ENCODE results near the gene SLC20A1. TPM values are rescaled to one million over a fixed set of nuclear protein-coding genes. Genes with fewer than 3 reads are reported as not detected.

The SLC20A1 gene
- total and polyA plus RNA-seq, 11 donors = 5.6 to 51.7 (median 12.0) TPM

DNA sequence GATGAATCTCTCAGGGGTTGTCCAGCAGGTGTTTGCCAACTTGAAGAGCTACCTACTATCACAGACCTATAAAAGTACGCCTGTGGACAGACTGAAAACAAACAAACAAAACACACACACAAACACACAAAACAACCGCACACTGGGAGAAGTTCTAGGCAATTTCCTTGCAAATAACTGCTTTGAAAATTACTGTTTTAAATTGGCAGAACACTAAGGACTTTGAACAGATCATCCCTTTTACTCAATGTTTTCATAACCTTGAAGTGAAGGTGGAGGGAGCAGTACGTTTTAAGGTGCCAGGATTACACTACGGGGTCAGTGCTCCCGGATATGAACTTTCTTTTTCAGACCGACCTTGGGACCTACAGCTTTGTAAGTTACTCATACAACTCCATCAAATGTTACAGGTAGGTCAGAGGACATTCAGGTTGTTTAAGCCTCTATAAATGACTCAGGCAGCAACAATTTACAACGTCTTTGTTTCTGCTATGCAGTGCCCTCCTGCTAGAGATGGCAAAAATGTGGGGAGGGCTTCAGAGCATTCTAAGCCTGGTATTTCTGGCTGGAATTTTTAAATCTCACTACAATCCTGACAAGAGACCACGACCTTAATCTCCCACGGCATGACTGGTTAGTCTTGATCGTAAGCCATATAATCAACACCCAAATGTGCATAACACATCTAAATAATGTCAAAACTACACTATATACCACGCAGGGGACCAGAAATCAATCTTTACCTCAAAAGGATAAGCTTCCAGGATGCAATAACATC is 1.4 kb upstream of the SLC20A1 start:
- TF ChIP-seq POLR2A (IDR thresholded peaks at IDR 0.05) = no peak
- TF ChIP-seq, protein P1, sequence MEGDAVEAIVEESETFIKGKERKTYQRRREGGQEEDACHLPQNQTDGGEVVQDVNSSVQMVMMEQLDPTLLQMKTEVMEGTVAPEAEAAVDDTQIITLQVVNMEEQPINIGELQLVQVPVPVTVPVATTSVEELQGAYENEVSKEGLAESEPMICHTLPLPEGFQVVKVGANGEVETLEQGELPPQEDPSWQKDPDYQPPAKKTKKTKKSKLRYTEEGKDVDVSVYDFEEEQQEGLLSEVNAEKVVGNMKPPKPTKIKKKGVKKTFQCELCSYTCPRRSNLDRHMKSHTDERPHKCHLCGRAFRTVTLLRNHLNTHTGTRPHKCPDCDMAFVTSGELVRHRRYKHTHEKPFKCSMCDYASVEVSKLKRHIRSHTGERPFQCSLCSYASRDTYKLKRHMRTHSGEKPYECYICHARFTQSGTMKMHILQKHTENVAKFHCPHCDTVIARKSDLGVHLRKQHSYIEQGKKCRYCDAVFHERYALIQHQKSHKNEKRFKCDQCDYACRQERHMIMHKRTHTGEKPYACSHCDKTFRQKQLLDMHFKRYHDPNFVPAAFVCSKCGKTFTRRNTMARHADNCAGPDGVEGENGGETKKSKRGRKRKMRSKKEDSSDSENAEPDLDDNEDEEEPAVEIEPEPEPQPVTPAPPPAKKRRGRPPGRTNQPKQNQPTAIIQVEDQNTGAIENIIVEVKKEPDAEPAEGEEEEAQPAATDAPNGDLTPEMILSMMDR (IDR thresholded peaks at IDR 0.05) = no peak
- Histone ChIP-seq H3K27ac (peak overlapping the region; percentile 86 to 99 (median 98)), H3K9me3 (no peaks in the 10 kb centered on the region), H3K27me3 (no peaks in the 10 kb centered on the region), H3K36me3 (peaks cover 0 to 28% (median 19%) of the 10 kb centered on the region in 9 donors), H3K4me1 (peaks cover 2 to 76% (median 32%) of the 10 kb centered on the region in 12 donors), H3K4me3 (peak overlapping the region; percentile 73 to 98 (median 86))
- ATAC-seq = no peak
- DNase-seq = no peak
- intact Hi-C loops (cut with DNase I) = loop anchor here in 2 of 10 donors (2.0 kb wide), 1 partner anchor 18 kb away; no protein-coding TSS in a partner anchor
- 40 to 47% (median 41%) methylated on average over 11 of the region's 11 CpGs for WGBS, 4 donors

DNA sequence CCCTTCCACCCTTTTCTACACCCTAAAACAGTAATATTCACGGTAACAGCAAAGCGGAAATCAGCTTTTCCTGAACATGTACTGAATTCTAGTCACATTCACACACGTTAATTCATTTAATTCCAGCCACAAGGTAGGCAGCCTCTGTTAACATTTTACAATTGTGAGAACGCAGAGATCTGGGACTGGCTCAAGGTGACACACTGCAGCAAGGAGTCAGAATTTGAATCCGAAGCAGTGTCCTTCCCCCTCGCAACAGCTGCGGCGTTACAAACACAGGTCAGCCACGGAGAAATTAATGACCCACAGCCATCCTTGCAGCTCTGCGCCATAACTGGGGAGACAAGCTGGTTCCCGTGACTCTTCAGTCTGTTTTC is 818 bp upstream of the SLC20A1 start:
- Histone ChIP-seq H3K27ac (peak overlapping the region; percentile 86 to 99 (median 98)), H3K4me1 (peaks cover 2 to 82% (median 32%) of the 10 kb centered on the region in 12 donors), H3K9me3 (no peaks in the 10 kb centered on the region), H3K27me3 (no peaks in the 10 kb centered on the region), H3K4me3 (peak overlapping the region; percentile 73 to 98 (median 86)), H3K36me3 (peaks cover 0 to 34% (median 24%) of the 10 kb centered on the region in 9 donors)
- intact Hi-C loops (cut with DNase I) = loop anchor here in 3 of 10 donors (1.0 to 2.0 kb wide), 2 partner anchors 18 kb away; no protein-coding TSS in a partner anchor
- WGBS, 4 donors = 3 to 7% (median 5%) methylated on average over 11 of the region's 11 CpGs
- DNase-seq = no peak
- no peak for ATAC-seq
- TF ChIP-seq, protein P1 (IDR thresholded peaks at IDR 0.05) = no peak
- TF ChIP-seq POLR2A (IDR thresholded peaks at IDR 0.05) = no peak

DNA sequence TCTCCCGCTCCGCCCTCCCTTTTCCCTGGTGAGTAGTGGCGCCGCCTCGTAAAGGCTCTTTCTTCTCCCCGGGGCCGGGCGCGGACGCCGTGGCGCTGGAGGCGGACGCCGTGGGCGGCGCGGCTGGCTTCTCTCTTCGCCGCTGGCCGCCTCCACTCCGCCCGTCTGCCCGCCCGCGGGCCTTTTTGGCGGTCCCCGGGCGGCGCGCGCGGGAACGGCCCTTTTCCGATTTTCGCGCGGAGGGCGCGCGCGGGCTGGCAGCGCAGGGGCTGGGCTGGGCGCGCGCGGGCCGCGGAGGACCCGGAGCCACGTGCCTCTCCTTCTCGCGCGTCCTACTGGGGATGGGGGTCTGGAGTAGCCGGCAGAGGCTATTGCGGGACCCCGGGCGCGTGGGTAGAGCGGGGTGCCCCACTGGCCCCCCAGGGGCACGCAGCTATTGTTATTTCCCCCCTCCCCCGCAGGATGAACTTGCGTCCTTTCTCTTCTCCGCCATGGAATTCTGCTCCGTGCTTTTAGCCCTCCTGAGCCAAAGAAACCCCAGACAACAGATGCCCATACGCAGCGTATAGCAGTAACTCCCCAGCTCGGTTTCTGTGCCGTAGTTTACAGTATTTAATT is 472 bp downstream of the SLC20A1 start:
- H3K36me3 ChIP-seq = peaks cover 0 to 47% (median 36%) of the 10 kb centered on the region in 9 donors
- TF ChIP-seq, protein P1 (IDR thresholded peaks at IDR 0.05) = no peak
- TF ChIP-seq POLR2A (IDR thresholded peaks at IDR 0.05) = no peak
- H3K27ac ChIP-seq = peak overlapping the region; percentile 86 to 99 (median 98)
- intact Hi-C loops (cut with DNase I) = loop anchor here in 1 of 10 donors (1.0 kb wide), 1 partner anchor 19 kb away; no protein-coding TSS in a partner anchor
- ATAC-seq (peak in 3 of 4 donors; percentile 5 to 42 (median 37)), DNase-seq (no peak)
- no peaks in the 10 kb centered on the region for H3K27me3 ChIP-seq
- H3K9me3 ChIP-seq = no peaks in the 10 kb centered on the region
- 0 to 1% (median 1%) methylated on average over 19 to 69 of the region's 69 CpGs for WGBS, 4 donors
- H3K4me3 ChIP-seq = peak overlapping the region; percentile 73 to 98 (median 86)
- H3K4me1 ChIP-seq = peaks cover 2 to 81% (median 32%) of the 10 kb centered on the region in 12 donors

Measured in heart left ventricle (tissue), 16 donors.